Renal cortex interstitium (tissue), 11 donors: ENCODE data around the gene PON2. TPM values are rescaled to one million over a fixed set of nuclear protein-coding genes. Genes with fewer than 3 reads are reported as not detected.
A peak's percentile ranks its signal among the peaks of the same experiment; 100 is the strongest.
"Not testable (repeated sequence)": the region's sequence is repeated elsewhere in the genome, so short reads cannot be mapped to it uniquely, and the experiment has no call there.

ENCODE experiments used
- DNase-seq, 11 donors: peaks; one replicate each; pipeline ENCODE4 v3.0.0-alpha.2; 2013; ENCODE audit warnings: low read depth in 9 of 11, low spot score in 4 of 11; ENCODE audit errors: extremely low read depth in 1 of 11
- polyA plus RNA-seq, 3 donors: library from polyadenylated mRNA; unstranded; fragments of 120-200 nt; gene quantifications; one replicate each; pipeline ENCODE4 v1.2.1, GENCODE V29; 2013; ENCODE audit not compliant: insufficient read length in 3 of 3

Gene PON2
- polyA plus RNA-seq, 3 donors: 153 to 230 (median 185) TPM

DNA sequence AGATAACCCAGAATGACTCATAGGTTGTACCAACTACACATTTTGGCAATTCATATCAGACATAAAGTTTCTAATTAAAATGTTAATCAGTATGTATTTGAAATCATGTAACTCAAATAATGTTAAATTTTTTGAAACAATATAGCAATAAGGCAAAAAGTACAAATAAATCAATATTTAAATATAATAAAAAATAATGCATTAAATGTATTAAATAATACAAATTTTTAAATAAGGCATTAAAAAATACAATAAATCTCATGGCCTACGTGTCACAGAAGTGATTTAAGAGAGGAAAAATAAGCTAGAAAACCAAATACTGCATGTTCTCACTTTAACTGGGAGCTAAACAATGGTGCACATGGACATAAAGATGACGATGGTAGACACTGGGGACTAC lies 9.1 kb downstream of the PON2 start:
- no peak for DNase-seq

- no peak for DNase-seq
These were observed 10.1 kb downstream of the PON2 start for GRCh38 chr7:95424716-95425115.

DNA sequence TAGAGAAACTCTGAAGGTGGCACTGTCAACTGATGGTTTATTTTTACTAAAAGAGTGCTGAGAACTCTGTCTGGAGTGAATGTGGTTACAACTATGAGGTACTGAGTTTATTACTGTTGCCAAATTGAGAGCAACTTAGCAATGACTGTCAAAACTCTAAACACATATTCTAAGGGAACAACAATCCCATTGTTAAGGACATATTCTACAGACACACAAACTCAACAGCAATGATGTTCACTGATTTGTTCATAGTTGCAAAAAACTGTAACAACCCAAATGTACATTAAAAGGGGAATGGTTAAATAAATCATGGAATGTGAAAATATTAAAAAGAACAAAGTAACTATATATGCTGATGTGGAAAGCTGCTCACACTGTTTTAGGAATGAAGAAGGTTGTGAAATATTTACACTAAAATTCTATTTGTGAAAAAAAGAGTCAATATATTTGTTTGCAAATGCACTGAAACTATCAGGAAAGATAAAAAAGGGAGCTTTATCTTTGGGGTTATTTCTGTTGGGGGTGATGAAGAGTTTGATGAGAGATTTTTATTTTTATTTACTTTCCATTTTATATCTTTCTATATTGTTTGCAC lies 12.9 kb downstream of the PON2 start:
- DNase-seq: no peak

- DNase-seq: peak in 6 of 11 donors; percentile 51 to 64 (median 57)
These were observed 13.6 kb downstream of the PON2 start for GRCh38 chr7:95421000-95421846.

GRCh38 chr7:95412075-95412474 lies 22.8 kb downstream of the PON2 start:
- DNase-seq: no peak

GRCh38 chr7:95411666-95412065 lies 23.2 kb downstream of the PON2 start:
- DNase-seq: no peak

DNA sequence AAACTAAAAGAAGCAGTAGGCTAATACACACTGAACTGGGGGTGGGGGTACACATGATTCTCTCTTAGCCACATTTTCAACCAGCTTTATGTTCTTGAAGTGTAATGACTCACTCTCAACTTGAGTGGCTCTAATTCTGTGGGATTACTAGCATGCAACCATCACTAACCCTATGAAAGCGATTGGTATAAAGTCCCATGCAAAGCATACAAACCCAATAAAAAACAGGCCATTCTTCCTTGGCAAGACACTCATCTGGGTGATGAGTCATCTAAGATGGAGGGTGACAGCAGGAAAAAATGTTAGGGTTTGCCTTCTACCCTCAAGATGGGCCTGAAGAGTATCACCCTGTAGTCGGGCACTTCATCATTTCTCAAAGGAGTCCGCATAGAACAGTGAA lies 23.8 kb downstream of the PON2 start:
- DNase-seq: no peak

DNA sequence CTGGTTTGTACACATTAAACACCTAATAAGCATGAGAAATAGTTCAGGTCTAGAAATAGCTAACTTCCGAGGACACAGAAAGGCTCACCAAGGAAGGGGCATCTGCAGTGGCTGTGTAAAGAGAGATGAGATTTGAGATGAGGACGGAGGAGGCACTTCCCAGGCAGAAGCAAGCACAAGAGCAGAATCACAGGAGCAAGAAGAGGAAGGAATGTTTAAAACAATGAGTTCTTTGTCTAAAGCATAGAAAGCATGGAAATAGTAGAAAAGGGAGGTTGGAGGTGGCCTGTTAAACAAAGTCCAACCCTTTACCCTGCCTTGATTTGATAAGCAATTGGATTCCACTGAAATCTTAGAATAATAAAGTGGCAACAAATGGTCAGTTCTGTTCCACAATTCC lies 27.1 kb downstream of the PON2 start:
- no peak for DNase-seq

GRCh38 chr7:95405800-95406199 lies 29.0 kb downstream of the PON2 start:
- no peak for DNase-seq

GRCh38 chr7:95405208-95405607 lies 29.6 kb downstream of the PON2 start:
- no peak for DNase-seq

GRCh38 chr7:95404316-95404865 lies 30.4 kb downstream of the PON2 start:
- no peak for DNase-seq

DNA sequence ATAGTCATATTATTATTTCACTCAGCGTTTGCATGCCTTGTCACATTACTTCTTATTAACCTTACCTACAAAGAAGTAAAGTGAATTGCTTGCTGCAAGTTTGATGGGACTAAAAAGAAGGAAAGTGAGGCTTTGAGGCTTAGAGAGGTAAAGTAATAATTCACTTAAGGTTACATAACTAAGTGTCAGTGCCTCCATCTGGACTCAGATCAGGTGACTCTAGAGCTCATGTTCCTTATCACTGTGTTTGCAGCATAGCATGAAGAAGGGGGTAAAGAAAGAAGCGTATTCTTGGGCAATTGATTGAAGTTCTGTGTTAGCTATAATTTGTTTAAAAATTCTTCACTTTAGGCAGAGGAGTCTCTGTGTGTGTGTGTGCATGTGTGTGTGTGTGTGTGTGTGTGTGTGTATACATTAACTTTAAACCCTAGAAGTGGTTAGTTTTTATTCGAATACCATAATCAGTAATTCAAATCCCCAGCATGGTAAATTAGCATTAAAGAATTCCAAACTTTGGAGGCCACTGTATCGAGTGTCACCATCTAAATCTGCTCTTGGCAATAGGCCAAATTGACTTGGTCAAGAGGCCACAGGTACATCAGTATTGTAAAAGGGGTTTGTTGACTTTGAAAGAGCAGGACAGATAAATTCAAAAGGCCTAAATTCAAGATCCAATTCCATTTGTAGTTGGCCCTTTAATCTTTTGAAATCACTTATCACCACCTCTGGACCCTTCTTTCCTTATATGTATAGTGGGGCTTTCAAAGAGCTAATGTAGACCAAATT lies 36.5 kb downstream of the PON2 start:
- DNase-seq: no peak

GRCh38 chr7:95397381-95397780 lies 37.4 kb downstream of the PON2 start:
- DNase-seq: no peak

DNA sequence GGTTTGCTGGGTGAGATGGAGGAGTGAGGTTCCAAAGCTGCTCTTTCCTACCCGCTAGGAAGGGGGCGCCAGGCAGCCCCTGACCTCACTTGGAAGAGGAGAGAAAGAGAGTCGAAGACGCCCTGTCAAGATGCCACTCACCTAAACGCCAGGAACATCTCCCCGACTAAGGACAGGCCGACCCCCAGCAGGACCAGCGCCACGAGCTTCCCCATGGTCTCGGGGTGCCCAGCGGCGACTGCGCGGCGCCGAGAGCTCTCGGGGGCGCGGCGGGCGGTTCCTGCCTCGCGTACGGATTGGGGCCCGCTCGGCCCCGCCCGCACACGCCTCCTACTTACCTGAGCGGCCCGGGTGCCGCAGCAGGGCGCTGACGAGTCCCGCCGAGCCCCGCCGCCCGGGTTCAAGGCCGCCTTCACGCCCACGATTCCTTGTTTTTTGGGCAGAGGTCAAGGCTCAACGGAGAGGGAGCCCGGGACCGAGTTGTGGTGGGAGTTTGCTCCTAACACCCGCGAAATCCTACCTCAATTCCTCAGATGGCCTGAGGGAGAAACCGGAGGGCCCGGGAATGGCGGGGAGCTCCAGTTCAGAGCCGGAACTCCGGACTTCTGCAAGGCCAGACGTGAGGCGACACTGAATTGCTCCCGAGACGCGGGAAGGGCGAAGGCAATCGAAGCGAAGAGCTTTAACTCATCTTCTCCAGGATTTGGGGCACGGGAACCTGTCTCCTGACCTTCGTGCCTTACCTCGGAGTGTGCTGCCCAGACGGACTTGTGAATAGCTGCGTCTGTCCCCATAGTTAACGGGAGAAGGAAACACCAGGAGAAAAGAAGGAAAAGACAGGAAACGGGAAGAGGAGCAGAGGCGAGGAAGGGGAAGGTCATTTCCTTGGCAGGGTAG lies 38.4 kb downstream of the PON2 start, which contains the start of gene PON3:
PON3 (minus strand) TSS at position 240 of the 897 bp plus-strand sequence; CDS start at position 215, 25 bp downstream.
- DNase-seq: no peak

GRCh38 chr7:95395755-95396135 lies 39.1 kb downstream of the PON2 start:
- DNase-seq: no peak

DNA sequence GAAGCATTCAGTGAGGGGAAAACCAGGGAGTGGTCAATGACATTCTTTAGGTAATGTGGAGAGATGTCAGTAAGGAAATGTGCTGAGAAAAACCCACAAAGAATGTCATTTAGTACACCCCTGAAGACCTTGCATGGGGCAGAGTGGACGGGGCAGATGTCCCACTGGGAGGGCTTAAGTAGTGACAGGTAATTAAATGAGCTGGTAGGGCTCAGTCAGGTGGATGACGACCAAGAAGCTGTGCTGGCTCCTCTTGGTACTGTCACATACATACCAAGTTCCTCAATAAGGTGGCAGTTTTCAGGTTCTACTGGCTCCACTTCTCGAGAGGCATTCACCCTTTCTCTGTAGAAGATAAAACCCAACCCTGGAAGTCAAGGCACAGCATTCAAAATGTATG lies 40.5 kb downstream of the PON2 start:
- no peak for DNase-seq

DNA sequence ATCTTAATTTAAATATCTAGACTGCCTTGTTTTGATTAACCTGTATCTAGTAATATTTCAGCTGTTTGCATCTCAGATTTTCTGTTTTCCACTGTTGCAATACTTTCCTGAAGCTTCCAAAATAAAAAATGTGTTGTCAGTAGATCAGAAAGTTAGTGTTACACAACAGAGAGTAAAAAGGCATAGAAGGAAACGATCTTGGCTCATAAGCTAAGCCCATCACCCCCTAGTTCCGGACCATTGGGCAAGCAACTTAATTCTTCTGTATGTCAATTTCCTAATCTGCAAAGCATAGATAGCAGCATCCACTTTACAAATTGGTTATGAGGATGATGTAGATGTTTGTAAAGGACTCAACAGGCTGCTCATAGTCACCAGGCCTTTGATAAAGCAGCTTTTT lies 43.1 kb downstream of the PON2 start:
- DNase-seq: no peak

GRCh38 chr7:95389516-95389915 lies 45.3 kb downstream of the PON2 start:
- DNase-seq: no peak

GRCh38 chr7:95379457-95379856 lies 55.4 kb downstream of the PON2 start:
- not testable (repeated sequence) for DNase-seq
